Measurements from ENCODE around the gene VEZF1.

VEZF1 gene

GRCh38 chr17:57999496-58000017, 11.5 kb upstream of the VEZF1 start:
- DNase-seq (ENCODE audit: low read depth in 2 of 2) = no peak

GRCh38 chr17:57999010-57999495, 11.0 kb upstream of the VEZF1 start:
- no peak for DNase-seq (ENCODE audit: low read depth in 2 of 2)

- DNase-seq (ENCODE audit: low read depth in 2 of 2) = no peak
Observed at GRCh38 chr17:57997085-57997809, 9.2 kb upstream of the VEZF1 start.

- DNase-seq (ENCODE audit: low read depth in 2 of 2) = peak in 1 of 2 donors; percentile 13
Observed at GRCh38 chr17:57995076-57995956, 7.3 kb upstream of the VEZF1 start.

- DNase-seq (ENCODE audit: low read depth in 2 of 2) = no peak
Observed at GRCh38 chr17:57994436-57994835, 6.4 kb upstream of the VEZF1 start.

- no peak for DNase-seq (ENCODE audit: low read depth in 2 of 2)
Observed at GRCh38 chr17:57993471-57994365, 5.7 kb upstream of the VEZF1 start.

- no peak for DNase-seq (ENCODE audit: low read depth in 2 of 2)
Observed at GRCh38 chr17:57991537-57991936, 3.5 kb upstream of the VEZF1 start.

GRCh38 chr17:57990037-57990436, 2.0 kb upstream of the VEZF1 start:
- no peak for DNase-seq (ENCODE audit: low read depth in 2 of 2)

GRCh38 chr17:57988301-57989250, 522 bp upstream of the VEZF1 start:
- DNase-seq (ENCODE audit: low read depth in 2 of 2) = peak; percentile 38

- DNase-seq (ENCODE audit: low read depth in 2 of 2) = peak in 1 of 2 donors; percentile 7
Observed at GRCh38 chr17:57986841-57987580, 1.0 kb downstream of the VEZF1 start.

GRCh38 chr17:57985675-57985974, 2.4 kb downstream of the VEZF1 start:
- DNase-seq (ENCODE audit: low read depth in 2 of 2) = no peak

GRCh38 chr17:57984936-57985674, 2.9 kb downstream of the VEZF1 start:
- no peak for DNase-seq (ENCODE audit: low read depth in 2 of 2)

GRCh38 chr17:57984261-57984890, 3.7 kb downstream of the VEZF1 start:
- DNase-seq (ENCODE audit: low read depth in 2 of 2) = no peak

- no peak for DNase-seq (ENCODE audit: low read depth in 2 of 2)
Observed at GRCh38 chr17:57983446-57983845, 4.6 kb downstream of the VEZF1 start.

- no peak for DNase-seq (ENCODE audit: low read depth in 2 of 2)
Observed at GRCh38 chr17:57982452-57983170, 5.4 kb downstream of the VEZF1 start.

- DNase-seq (ENCODE audit: low read depth in 2 of 2) = no peak
Observed at GRCh38 chr17:57980522-57980921, 7.5 kb downstream of the VEZF1 start.

- DNase-seq (ENCODE audit: low read depth in 2 of 2) = no peak
Observed at GRCh38 chr17:57979076-57979475, 9.0 kb downstream of the VEZF1 start.

- DNase-seq (ENCODE audit: low read depth in 2 of 2) = no peak
Observed at GRCh38 chr17:57976594-57976993, 11.5 kb downstream of the VEZF1 start.
